GM12878 (cell line): Measurements from ENCODE around the gene XIRP1. TPM values are rescaled to one million over a fixed set of nuclear protein-coding genes. Genes with fewer than 3 reads are reported as not detected.

Experiments used
- ATAC-seq: fragments of 200-7000 bp; cut with Tn5 transposase; 3 replicates; pipeline ENCODE4 v1.9.1; 2020; ENCODE audit warnings: mild to moderate bottlenecking, moderate library complexity
- BruUV-seq: library from RNA; stranded (reverse); fragments of 400-500 nt; replicated peaks from 2 replicates; lab custom pipeline; 2021; lab: Mats Ljungman, UMichigan
- CTCF ChIA-PET: fragments of 300-600 bp; sonication (Branson Sonifier 250); formaldehyde crosslinking; extraction: SDS; loops from one replicate; lab custom pipeline; 2021; ENCODE audit warnings: inconsistent platforms; lab: Yijun Ruan, JAX
- POLR2A ChIA-PET: fragments of 350-600 bp; formaldehyde crosslinking; extraction: SDS; loops from one replicate; lab custom pipeline; 2021; ENCODE audit warnings: inconsistent platforms; lab: Charles Lee
- RAD21 ChIA-PET: fragments of 300-600 bp; sonication (Branson Sonifier 250); formaldehyde crosslinking; loops from one replicate; lab custom pipeline; 2023; ENCODE audit warnings: antibody characterized with exemption; ENCODE audit not compliant: unreplicated experiment; lab: Charles Lee
- SMC1A ChIA-PET: fragments of 300-600 bp; sonication (Branson Sonifier 250); formaldehyde crosslinking; loops from one replicate; lab custom pipeline; 2023; ENCODE audit not compliant: unreplicated experiment, uncharacterized antibody; lab: Charles Lee
- DNase-seq: peaks from one replicate; pipeline ENCODE4 v3.0.0-alpha.2; 2011; ENCODE audit warnings: low read depth, low spot score
- FAIRE-seq: peaks from 3 replicates; lab custom pipeline; 2011; peaks lifted over from hg19 to GRCh38; lab: Jason Lieb, UNC
- H2AFZ ChIP-seq: 2 replicates; pipeline ENCODE4 v1.6.0; 2011; ENCODE audit warnings: low read depth, low read length, control low read depth; ENCODE audit not compliant: control insufficient read depth
- H3K27ac ChIP-seq: 2 replicates; pipeline ENCODE4 v1.5.1; 2011; ENCODE audit warnings: control low read depth; ENCODE audit not compliant: control insufficient read depth, insufficient read depth
- H3K27me3 ChIP-seq, 2 experiments: replicated peaks in 1 of 2; 2 replicates each; pipeline versions ENCODE4 v1.6.0 to v1.6.1; 2011; ENCODE audit warnings: low read length in 1 of 2; ENCODE audit not compliant: control insufficient read depth in 2 of 2, insufficient read depth in 2 of 2
- H3K36me3 ChIP-seq, 2 experiments: 2 replicates each; pipeline ENCODE4 v1.5.1; 2011; ENCODE audit warnings: low read length in 1 of 2; ENCODE audit not compliant: control insufficient read depth in 2 of 2, insufficient read depth in 2 of 2
- H3K4me1 ChIP-seq: 2 replicates; pipeline ENCODE4 v1.6.1; 2011; ENCODE audit warnings: mild to moderate bottlenecking, low read length, moderate library complexity, mixed read lengths; ENCODE audit not compliant: control insufficient read depth, insufficient read depth
- H3K4me2 ChIP-seq: 2 replicates; pipeline ENCODE4 v1.6.0; 2011; ENCODE audit warnings: control low read depth; ENCODE audit not compliant: control insufficient read depth, insufficient read depth
- H3K4me3 ChIP-seq: fragments of 200-600 bp; sonication (generic); 2 replicates; pipeline ENCODE4 v1.5.1; 2016
- H3K79me2 ChIP-seq: 2 replicates; pipeline ENCODE4 v1.6.0; 2011; ENCODE audit warnings: low read length; ENCODE audit not compliant: control insufficient read depth, insufficient read depth
- H3K9ac ChIP-seq: 2 replicates; pipeline ENCODE4 v1.8.0; 2011; ENCODE audit warnings: low read length, control low read depth, mixed read lengths; ENCODE audit not compliant: control insufficient read depth, insufficient read depth
- H3K9me3 ChIP-seq: replicated peaks from 3 replicates; pipeline ENCODE4 v1.5.1; 2011; ENCODE audit warnings: mild to moderate bottlenecking, low read length; ENCODE audit not compliant: control insufficient read depth, insufficient read depth
- H4K20me1 ChIP-seq: 2 replicates; pipeline ENCODE4 v1.6.0; 2011; ENCODE audit not compliant: control insufficient read depth, insufficient read depth
- BHLHE40 ChIP-seq, 2 experiments: fragments of 450-650 bp in 1 of 2; IDR thresholded peaks; 2 replicates each; pipeline ENCODE4 v1.6.1; 2011 to 2017; ENCODE audit warnings: low read depth in 2 of 2, borderline replicate concordance in 1 of 2, improper control_type of control experiment in 1 of 2, low read length in 1 of 2, mild to moderate bottlenecking in 1 of 2
- EP300 ChIP-seq, 2 experiments: fragments of 150-350 bp in 1 of 2; IDR thresholded peaks; 2 replicates each; pipeline ENCODE4 v1.6.1; 2011 to 2012; ENCODE audit warnings: low read depth in 2 of 2, low read length in 2 of 2, borderline replicate concordance in 1 of 2, improper control_type of control experiment in 1 of 2, inconsistent platforms in 1 of 2; ENCODE audit not compliant: control insufficient read depth in 1 of 2
- IRF4 ChIP-seq: IDR thresholded peaks from 2 replicates; pipeline ENCODE4 v1.6.1; 2011; ENCODE audit warnings: low read depth, low read length
- KDM1A ChIP-seq: fragments of 200-600 bp; sonication (generic); IDR thresholded peaks from 2 replicates; pipeline ENCODE4 v1.6.1; 2016; ENCODE audit warnings: borderline replicate concordance
- MTA3 ChIP-seq: IDR thresholded peaks from 2 replicates; pipeline ENCODE4 v1.6.1; 2012; ENCODE audit warnings: low read length, inconsistent platforms, borderline replicate concordance
- NR2C1 ChIP-seq: fragments of 450-650 bp; IDR thresholded peaks from 2 replicates; pipeline ENCODE4 v1.6.1; 2017; ENCODE audit warnings: antibody characterized with exemption, mild to moderate bottlenecking, moderate library complexity
- NR2C2 ChIP-seq: IDR thresholded peaks from 2 replicates; pipeline ENCODE4 v1.6.1; 2011; ENCODE audit warnings: borderline replicate concordance, low read depth; ENCODE audit not compliant: control insufficient read depth, insufficient read length
- NRF1 ChIP-seq: conservative IDR thresholded peaks from 2 replicates; pipeline ENCODE4 v1.6.1; 2011; ENCODE audit warnings: mild to moderate bottlenecking, low read depth, low read length, improper control_type of control experiment
- PML ChIP-seq: IDR thresholded peaks from 2 replicates; pipeline ENCODE4 v1.6.1; 2012; ENCODE audit warnings: low read length, inconsistent platforms
- RAD51 ChIP-seq: fragments of 450-650 bp; IDR thresholded peaks from 2 replicates; pipeline ENCODE4 v1.6.1; 2016; ENCODE audit warnings: moderate library complexity, mild to moderate bottlenecking, inconsistent platforms
- RBBP5 ChIP-seq: fragments of 200-600 bp; sonication (generic); conservative IDR thresholded peaks from 2 replicates; pipeline ENCODE4 v1.6.1; 2016
- SREBF1 ChIP-seq: IDR thresholded peaks from 2 replicates; pipeline ENCODE4 v1.6.1; 2012; ENCODE audit warnings: mild to moderate bottlenecking, low read length
- STAT3 ChIP-seq: IDR thresholded peaks from 2 replicates; pipeline ENCODE4 v1.6.1; 2011; ENCODE audit warnings: low read depth, low read length, improper control_type of control experiment
- TCF7 ChIP-seq: IDR thresholded peaks from 2 replicates; pipeline ENCODE4 v1.6.1; 2014; ENCODE audit warnings: antibody characterized with exemption, borderline replicate concordance
- YY1 ChIP-seq: IDR thresholded peaks from 2 replicates; pipeline ENCODE4 v1.6.1; 2011; ENCODE audit warnings: low read depth, mild to moderate bottlenecking, low read length
- ZBED1 ChIP-seq: IDR thresholded peaks from 2 replicates; pipeline ENCODE4 v1.6.1; 2016; ENCODE audit warnings: borderline replicate concordance
- WGBS: methylation state at CpG from one replicate; pipeline ENCODE4 v1.1.6; 2016; ENCODE audit warnings: low lambda C conversion rate; ENCODE audit not compliant: insufficient replicate concordance, insufficient coverage; ENCODE audit errors: missing lambda C conversion rate; 5-methylcytosine and 5-hydroxymethylcytosine counted together
- in situ Hi-C: fragments of 300-500 bp; cut with MboI; formaldehyde crosslinking; loops from 9 replicates; pipeline ENCODE4 v1.14.3; 2018; ENCODE audit warnings: mixed read lengths
- intact Hi-C: fragments of 100-400 bp; cut with micrococcal nuclease; formaldehyde crosslinking; loops from one replicate; pipeline ENCODE4 v1.14.2; 2022; ENCODE audit not compliant: unreplicated experiment
- polyA plus RNA-seq, 11 experiments: library from polyadenylated mRNA; depleted of rRNA in 4 of 11; unstranded in 6 of 11; stranded (reverse) in 5 of 11; fragments of >200 nt; fragmentation: Nextera tagmentation in 4 of 11; fragmentation: Illumina TruSeq in 1 of 11; extraction: Ambion mirVana in 4 of 11; extraction: Trizol in 1 of 11; gene quantifications; 1 replicate in 1 of 11; 2 replicates in 10 of 11; pipeline versions ENCODE4 v1.2.1 to v1.2.3, GENCODE V29; 2011 to 2016; ENCODE audit warnings: inconsistent platforms in 2 of 11, missing spikeins in 2 of 11, low read depth in 1 of 11
- total RNA-seq, 4 experiments: library from RNA; depleted of rRNA in 3 of 4; stranded (reverse); fragments of >200 nt in 3 of 4; fragmentation: Illumina TruSeq in 1 of 4; extraction: Trizol in 1 of 4; gene quantifications; 2 replicates each; pipeline versions ENCODE4 v1.2.1 to v1.2.3, GENCODE V29; 2013 to 2021
- TF ChIP-seq, protein P1 (sequence below), 3 experiments: IDR thresholded peaks in 2 of 3; conservative IDR thresholded peaks in 1 of 3; 2 replicates each; pipeline ENCODE4 v1.5.1; 2011; ENCODE audit warnings: low read depth in 3 of 3, low read length in 3 of 3, mild to moderate bottlenecking in 3 of 3, control low read depth in 2 of 3, moderate library complexity in 2 of 3, inconsistent platforms in 1 of 3, mixed read lengths in 1 of 3; ENCODE audit not compliant: control insufficient read depth in 2 of 3, insufficient read depth in 1 of 3; ENCODE audit errors: extremely low read depth in 1 of 3
- TF ChIP-seq, protein P2 (sequence below): fragments of 450-650 bp; conservative IDR thresholded peaks from 2 replicates; pipeline ENCODE4 v1.6.1; 2017; ENCODE audit warnings: mild to moderate bottlenecking, moderate library complexity

The XIRP1 gene
- total and polyA plus RNA-seq, 10 of the 15 experiments (the other 5 are each of a cell fraction or from before 2014, with no cell fraction given), result 0.03 to 0.38 (median 0.08) TPM; not detected in 1

DNA sequence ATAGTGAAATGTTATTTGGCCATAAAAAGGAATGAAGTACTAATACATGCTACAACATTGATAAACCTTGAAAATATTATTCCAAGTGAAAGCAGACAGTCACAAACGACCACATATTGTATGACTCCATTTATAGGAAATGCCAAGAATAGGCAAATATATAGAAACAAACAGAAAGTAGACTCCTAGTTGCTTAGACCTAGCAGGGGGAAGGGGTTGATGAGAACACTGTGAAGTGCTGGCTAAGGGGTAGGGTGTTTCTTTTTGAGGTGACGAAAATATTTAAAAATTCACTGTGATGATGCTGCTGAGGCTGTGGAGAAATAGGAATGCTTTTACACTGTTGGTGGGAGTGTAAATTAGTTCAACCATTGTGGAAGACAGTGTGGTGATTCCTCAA, 30.5 kb upstream of the XIRP1 start:
- ATAC-seq (no peak), DNase-seq (no peak), FAIRE-seq (no peak)
- no peaks in the 10 kb centered on the region for H3K9me3 ChIP-seq
- intact Hi-C loops, result no loop called here
- peaks cover 22% of the 10 kb centered on the region for H3K4me1 ChIP-seq
- WGBS, result 71% methylated on average over 2 of the region's 2 CpGs
- H3K4me2 ChIP-seq, result no peak overlapping the region
- H3K27ac ChIP-seq, result no peak overlapping the region
- H3K4me3 ChIP-seq, result no peak overlapping the region
- H3K36me3 ChIP-seq, result no peaks in the 10 kb centered on the region
- no peaks in the 10 kb centered on the region for H3K27me3 ChIP-seq
- no peak overlapping the region for H3K9ac ChIP-seq
- H2AFZ ChIP-seq, result no peak overlapping the region
- TF ChIP-seq NR2C2 (no peak), SREBF1 (no peak), NR2C1 (no peak), MTA3 (no peak), BHLHE40 (IDR thresholded peaks at IDR 0.05; ENCODE audit: borderline replicate concordance in 1 of 2, low read depth in 2 of 2, low read length in 1 of 2) (no peak), STAT3 (no peak), TCF7 (no peak), RBBP5 (no peak), ZBED1 (no peak), RAD51 (no peak), KDM1A (no peak), EP300 (IDR thresholded peaks at IDR 0.05; ENCODE audit: borderline replicate concordance in 1 of 2, control insufficient read depth in 1 of 2, low read depth in 2 of 2, low read length in 2 of 2) (no peak), NRF1 (no peak), YY1 (no peak), PML (no peak), IRF4 (no peak)
- TF ChIP-seq, protein P1, sequence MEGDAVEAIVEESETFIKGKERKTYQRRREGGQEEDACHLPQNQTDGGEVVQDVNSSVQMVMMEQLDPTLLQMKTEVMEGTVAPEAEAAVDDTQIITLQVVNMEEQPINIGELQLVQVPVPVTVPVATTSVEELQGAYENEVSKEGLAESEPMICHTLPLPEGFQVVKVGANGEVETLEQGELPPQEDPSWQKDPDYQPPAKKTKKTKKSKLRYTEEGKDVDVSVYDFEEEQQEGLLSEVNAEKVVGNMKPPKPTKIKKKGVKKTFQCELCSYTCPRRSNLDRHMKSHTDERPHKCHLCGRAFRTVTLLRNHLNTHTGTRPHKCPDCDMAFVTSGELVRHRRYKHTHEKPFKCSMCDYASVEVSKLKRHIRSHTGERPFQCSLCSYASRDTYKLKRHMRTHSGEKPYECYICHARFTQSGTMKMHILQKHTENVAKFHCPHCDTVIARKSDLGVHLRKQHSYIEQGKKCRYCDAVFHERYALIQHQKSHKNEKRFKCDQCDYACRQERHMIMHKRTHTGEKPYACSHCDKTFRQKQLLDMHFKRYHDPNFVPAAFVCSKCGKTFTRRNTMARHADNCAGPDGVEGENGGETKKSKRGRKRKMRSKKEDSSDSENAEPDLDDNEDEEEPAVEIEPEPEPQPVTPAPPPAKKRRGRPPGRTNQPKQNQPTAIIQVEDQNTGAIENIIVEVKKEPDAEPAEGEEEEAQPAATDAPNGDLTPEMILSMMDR (IDR thresholded peaks at IDR 0.05 in 2 of 3, conservative IDR thresholded peaks at IDR 0.05 in 1 of 3; ENCODE audit: control insufficient read depth in 2 of 3, extremely low read depth in 1 of 3, insufficient read depth in 1 of 3, low read depth in 3 of 3, low read length in 3 of 3), result no peak
- TF ChIP-seq, protein P2, sequence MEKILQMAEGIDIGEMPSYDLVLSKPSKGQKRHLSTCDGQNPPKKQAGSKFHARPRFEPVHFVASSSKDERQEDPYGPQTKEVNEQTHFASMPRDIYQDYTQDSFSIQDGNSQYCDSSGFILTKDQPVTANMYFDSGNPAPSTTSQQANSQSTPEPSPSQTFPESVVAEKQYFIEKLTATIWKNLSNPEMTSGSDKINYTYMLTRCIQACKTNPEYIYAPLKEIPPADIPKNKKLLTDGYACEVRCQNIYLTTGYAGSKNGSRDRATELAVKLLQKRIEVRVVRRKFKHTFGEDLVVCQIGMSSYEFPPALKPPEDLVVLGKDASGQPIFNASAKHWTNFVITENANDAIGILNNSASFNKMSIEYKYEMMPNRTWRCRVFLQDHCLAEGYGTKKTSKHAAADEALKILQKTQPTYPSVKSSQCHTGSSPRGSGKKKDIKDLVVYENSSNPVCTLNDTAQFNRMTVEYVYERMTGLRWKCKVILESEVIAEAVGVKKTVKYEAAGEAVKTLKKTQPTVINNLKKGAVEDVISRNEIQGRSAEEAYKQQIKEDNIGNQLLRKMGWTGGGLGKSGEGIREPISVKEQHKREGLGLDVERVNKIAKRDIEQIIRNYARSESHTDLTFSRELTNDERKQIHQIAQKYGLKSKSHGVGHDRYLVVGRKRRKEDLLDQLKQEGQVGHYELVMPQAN, result no peak
- in situ Hi-C loops, result no loop called here
- H4K20me1 ChIP-seq, result no peaks in the 10 kb centered on the region
- POLR2A ChIA-PET, result no interaction called here
- RAD21 ChIA-PET, result no interaction called here
- SMC1A ChIA-PET, result no interaction called here
- CTCF ChIA-PET, result no interaction called here
- H3K79me2 ChIP-seq, result no peaks in the 10 kb centered on the region
- no TSS peak for BruUV-seq
